GM18526 (cell line): ENCODE data around the gene TRIP6.

ENCODE experiments used
- POLR2A ChIP-seq: IDR thresholded peaks from 3 replicates; pipeline ENCODE4 v1.6.1; 2011; ENCODE audit not compliant: insufficient read length; ENCODE audit errors: extremely low read depth

The TRIP6 gene

DNA sequence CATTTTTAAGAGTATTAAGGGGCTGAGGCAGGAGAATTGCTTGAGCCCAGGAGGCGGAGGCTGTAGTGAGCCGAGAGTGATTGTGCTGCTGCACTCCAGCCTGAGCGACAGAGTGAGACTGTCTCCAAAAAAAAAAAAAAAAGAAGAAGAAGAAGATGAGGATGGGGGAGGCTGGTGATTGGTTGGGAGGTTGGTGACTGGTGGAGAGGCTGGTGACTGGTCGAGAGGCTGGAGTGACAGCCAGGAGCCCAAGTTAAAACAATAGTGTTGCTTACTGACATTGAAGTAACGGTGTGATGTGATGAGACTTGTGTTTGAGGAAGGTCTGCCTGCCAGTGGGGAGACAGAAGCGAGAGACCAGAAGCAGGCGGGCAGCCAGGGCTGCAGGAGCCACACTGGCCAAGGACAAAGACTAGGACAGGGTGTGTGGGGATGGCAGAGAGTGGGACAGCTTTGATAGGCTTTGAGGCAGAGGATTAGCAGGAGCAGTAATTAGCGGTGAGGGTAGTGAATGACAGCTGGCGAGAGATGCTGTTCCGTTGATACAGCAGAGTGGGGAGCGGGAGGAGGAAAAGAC lies 12.6 kb downstream of the TRIP6 start:
- TF ChIP-seq POLR2A = no peak

DNA sequence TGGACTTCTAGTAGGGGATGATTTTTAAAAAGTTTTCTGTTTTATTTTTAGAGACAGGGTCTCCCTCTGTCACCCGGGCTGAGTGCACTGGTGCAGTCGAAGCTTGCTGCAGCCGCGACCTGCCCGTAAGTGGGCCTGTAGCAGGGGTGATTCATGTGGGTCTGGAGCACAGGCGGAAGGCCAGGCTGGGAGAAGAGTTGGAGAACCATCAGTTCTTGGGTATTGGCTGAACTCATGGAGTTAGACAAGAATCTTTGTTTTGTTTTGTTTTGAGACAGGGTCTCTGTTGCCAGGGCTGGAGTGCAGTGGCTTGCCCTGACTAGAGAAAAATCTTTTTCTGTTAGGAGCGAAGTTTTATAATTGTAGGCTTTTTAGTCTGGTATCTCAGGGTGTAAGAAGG lies 13.5 kb downstream of the TRIP6 start:
- no peak for TF ChIP-seq POLR2A

DNA sequence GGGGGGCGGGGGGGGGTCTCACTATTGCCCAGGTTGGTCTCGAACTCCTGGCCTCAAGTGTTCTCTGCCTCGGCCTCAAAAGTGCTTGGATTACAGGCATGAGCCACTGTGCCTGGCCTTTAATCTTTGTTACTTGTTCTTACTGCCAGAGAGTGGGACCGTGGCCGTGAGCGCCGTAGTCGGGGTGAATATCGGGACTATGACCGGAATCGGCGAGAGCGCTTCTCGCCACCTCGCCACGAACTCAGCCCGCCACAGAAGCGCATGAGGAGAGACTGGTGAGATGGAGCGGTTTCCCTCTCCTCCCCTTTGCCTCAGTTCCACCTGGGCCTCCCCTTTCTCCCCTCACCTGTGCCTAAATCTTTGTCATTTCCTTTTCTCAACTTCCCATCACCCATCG lies 13.9 kb downstream of the TRIP6 start:
- TF ChIP-seq POLR2A = no peak

DNA sequence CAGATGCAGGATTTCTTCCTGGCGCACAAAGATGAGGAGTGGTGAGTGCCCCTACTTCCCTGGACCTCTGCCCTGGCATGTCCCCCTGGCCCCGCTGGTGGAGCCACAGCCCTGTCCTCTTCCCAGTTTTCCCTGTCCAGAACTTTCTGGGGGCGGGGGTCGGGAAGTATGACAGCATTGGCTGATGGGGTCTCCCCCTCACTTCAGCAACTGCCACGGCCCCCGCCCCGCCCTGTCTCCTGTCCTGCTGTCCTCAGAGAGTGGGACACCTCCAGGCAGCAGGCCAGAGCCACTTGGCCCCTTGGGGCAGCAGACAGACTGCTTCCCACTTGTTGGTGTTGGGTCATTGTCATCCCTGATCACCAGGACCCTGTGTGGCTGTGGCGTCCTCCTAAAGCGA lies 15.0 kb downstream of the TRIP6 start:
- no peak for TF ChIP-seq POLR2A

DNA sequence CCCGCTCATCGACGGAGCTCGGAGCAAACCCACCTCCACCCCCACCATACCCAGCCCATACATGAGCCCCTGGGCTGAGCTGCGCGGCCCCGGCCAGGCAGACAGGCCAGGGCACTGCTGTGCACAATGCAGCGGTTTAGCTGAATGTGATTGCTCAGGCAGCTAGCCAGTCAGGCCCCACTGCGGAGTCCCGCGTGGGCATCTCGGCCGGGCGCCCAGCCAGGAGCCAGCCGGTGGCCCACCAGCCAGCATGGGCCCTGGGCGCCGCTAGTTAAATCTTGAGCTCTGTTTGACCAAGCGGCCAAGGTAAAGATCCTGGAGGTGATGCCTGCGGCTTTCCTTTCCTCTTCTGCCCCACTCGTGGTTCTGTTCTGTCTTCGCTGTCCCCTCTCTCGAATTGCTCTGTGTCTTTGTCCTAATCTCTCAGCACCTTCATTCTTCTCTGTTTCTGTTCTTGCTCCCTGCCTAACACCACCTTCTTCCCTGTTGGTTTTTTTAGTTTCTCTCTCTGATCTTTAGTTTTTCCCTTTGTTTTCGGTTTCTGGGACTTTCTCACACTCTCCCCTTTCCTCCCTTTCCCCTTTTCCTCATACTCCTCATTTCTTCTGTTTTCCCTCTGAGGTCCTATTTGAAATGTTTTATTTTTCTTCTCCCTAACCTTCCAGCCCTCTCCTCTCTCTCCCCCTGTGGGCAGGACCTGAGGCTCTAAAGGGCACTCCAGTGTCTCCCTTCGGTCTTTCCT lies 15.8 kb downstream of the TRIP6 start:
- TF ChIP-seq POLR2A = no peak

DNA sequence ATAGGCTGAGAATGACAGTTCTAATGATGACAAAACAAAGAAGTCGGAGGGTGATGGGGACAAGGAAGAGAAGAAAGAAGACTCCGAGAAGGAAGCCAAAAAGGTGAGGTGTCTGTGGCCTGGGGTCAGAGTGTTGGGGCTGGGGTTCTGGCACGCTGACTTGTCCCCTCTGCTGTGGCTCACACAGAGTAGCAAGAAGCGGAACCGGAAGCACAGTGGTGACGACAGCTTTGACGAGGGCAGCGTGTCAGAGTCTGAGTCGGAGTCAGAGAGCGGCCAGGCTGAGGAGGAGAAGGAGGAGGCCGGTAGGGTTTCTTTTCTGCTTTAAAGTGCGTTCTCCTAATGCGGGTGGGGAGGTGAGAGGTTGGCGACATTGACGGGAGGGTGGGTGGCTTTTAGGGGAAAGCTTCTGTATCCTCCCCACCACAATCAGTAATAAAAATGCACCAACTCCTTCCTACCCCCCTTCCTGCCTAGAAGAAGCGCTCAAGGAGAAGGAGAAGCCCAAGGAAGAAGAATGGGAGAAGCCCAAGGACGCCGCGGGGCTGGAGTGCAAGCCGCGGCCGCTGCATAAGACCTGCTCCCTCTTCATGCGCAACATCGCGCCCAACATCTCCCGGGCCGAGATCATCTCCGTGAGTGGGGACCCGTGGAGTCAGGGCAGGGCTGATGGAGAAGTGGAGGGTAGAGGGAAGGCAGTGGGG lies 17.7 kb downstream of the TRIP6 start:
- TF ChIP-seq POLR2A = no peak

- TF ChIP-seq POLR2A = no peak
These were observed 18.4 kb downstream of the TRIP6 start for GRCh38 chr7:100885440-100886141.

GRCh38 chr7:100886142-100886935 lies 19.2 kb downstream of the TRIP6 start:
- no peak for TF ChIP-seq POLR2A

DNA sequence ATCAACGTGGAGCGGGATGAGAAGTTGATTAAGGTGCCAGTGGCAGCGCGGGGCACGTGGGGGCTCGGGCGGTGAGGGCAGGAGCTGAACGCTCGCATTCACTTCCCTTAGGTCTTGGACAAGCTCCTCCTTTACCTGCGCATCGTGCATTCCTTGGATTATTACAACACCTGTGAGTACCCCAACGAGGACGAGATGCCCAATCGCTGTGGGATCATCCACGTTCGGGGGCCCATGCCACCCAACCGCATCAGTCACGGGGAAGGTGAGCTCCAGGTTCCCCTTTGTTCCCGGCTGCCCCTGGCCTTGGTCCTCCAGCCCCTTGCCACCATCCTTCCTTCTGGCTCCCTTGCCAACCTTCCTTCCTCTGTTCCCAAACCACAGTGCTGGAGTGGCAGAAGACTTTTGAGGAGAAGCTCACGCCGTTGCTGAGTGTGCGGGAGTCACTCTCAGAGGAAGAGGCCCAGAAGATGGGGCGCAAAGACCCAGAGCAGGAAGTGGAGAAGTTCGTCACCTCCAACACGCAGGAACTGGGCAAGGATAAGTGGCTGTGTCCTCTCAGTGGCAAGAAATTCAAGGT lies 19.8 kb downstream of the TRIP6 start:
- TF ChIP-seq POLR2A = no peak

DNA sequence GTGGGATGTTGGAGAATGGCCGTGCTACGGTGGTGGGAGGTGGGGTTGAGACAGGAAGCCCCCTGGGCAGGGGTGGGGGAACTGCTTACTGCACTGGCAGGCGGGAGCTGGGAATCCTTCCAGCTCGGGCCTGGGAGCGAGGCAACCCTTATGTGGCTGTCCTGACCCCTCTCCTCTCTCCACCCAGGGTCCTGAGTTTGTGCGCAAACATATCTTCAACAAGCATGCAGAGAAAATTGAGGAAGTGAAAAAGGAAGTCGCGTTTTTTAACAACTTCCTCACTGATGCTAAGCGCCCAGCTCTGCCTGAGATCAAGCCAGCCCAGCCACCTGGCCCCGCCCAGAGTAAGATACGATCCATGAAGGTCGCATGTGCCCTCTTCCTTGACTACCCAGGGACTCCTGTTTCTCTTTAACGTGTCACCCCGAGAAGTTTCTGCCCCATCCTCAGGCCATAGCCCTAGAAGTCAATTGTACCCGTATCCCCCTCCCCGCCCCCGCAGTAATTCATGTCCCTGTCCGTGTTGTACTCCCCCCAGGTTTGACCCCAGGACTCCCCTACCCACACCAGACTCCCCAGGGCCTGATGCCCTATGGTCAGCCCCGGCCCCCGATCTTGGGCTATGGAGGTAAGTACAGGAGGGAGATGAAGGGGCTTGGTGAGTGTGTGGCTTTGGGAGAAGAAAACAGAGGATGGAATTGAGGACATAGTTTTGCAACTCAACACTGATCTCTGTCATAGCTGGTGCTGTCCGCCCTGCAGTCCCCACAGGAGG lies 20.5 kb downstream of the TRIP6 start:
- TF ChIP-seq POLR2A = peak; percentile 52

- TF ChIP-seq POLR2A = no peak
These were observed 21.3 kb downstream of the TRIP6 start for GRCh38 chr7:100888291-100888987.

DNA sequence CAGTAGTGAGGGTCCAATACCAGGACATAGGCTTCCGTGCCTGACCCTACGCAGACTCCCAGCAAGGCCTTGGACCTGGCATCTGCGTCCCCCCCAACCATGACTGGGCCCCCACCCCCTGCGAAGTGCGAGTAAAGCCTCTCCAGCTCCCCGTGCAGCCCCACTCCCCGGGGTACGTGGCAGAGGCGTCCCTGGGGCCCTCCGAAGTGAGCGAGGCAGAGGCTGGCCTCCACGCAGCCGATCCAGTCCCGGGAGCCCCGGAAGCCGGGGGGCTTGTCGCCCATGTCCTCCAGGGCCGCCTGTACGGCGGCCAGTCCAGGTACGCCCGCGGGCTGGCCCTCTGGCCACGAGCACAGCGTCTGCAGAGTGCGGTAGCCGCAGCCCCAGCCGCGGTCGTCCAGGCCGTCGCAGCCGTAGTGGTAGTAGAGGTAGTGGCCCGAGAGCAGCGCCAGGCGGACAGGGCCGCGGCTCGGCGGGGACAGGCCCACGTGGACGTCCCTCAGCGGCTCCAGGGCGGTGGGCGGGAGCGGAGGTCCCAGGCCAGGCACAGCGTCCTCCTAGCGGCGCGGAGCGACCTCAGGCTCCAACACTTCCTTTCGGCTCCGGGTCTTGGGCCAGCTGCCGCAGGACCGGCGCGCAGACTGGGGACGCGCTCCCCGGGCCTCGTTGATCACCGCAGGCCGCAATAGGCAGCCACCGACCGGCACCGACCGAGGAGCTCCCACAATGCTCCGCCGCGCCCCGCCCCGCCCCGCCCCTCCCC lies 22.0 kb downstream of the TRIP6 start, which contains the start of gene UFSP1:
TSS of gene UFSP1 (minus strand) at position 728 of the 763 bp plus-strand sequence. CDS start at position 284, 444 bp downstream.
- peak; percentile 80 for TF ChIP-seq POLR2A
